RPMI8226 (cell line): ENCODE results near the gene TSBP1.
"Not testable (repeated sequence)": the region's sequence is repeated elsewhere in the genome, so short reads cannot be mapped to it uniquely, and the experiment has no call there.

ENCODE experiments used
- DNase-seq: peaks from one replicate; pipeline ENCODE4 v3.0.0-alpha.2; 2015

TSBP1 gene

DNA sequence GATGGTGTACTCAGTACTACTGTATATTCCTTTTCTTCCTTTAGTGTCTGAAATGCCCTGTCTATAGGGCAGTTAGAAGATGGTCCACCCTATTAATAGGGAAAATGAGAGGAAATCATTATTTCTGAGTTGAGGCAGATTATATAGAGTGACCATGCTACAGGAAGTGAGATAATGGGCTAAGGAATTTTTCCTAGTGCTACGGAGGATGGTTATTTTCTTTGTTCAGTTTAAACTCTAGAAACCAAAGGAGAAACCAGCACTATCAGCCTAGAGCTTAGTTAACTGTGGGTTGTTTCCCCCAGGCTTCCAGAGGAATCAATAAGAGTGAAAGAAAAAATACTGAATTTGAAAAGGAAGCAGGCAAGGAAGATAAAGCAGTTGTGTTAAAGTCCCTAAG lies 474 bp downstream of the TSBP1 start:
- DNase-seq = no peak

DNA sequence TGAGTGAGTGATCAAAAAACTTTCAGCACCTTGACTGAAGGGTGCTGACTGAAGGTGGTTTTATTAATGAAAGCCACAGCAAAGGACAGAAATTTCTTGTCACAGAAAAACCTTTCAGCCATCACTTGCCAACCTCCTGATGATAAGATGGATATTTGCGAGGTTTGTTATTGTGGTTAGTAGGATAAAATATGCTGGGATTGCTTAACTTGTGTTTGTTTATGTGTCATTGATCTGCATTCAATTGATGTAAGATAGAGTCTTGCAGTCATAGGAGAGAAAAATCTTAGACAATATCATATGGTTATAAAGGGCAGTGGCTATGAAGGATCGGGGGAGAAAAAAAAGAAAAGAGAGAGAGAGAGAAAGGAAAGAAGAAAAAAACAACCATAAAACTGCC lies 1.2 kb downstream of the TSBP1 start:
- DNase-seq = no peak

DNA sequence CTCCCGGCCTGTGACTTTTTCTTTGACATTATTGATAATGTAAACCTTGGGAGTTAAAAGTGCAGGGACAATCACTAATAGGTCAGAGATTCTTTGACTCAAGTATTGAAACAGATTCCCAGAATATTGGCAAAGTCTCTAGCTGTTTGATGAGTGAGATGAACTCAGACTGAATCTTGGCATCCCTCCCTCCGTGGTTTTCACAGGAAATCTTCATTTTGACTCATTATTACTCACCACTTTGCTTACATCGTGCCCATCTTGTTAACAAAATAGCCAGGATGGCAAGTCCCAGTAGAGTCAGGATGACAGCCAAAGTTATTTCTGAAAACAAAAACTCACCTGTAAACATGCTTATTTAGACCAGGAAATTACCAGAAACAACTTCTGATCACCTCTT lies 2.0 kb downstream of the TSBP1 start:
- no peak for DNase-seq

DNA sequence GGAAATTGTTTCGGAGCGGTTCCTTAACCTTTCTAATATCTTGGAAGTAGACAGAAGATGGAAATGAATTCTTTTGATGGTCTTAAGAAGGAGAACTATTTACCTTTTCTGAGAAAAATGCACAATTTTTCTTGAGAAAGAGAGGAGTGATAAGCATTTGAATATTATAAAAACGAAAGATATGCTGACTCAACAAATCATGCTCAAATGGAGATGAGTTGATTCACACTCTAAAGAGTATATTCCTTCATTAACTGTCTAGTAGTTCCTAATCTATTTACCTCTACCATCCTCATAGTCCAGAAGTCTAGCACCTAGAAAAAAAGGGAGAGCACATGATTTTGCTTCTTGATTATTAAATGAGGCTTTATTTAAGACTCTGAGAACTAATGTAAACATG lies 4.1 kb downstream of the TSBP1 start:
- no peak for DNase-seq

DNA sequence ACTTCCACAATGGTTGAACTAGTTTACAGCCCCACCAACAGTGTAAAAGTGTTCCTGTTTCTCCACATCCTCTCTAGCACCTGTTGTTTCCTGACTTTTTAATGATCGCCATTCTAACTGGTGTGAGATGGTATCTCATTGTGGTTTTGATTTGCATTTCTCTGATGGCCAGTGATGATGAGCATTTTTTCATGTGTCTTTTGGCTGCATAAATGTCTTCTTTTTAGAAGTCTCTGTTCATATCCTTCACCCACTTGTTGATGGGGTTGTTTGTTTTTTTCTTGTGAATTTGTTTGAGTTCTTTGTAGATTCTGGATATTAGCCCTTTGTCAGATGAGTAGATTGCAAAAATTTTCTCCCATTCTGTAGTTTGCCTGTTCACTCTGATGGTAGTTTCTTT lies 12.5 kb downstream of the TSBP1 start:
- not testable (repeated sequence) for DNase-seq

DNA sequence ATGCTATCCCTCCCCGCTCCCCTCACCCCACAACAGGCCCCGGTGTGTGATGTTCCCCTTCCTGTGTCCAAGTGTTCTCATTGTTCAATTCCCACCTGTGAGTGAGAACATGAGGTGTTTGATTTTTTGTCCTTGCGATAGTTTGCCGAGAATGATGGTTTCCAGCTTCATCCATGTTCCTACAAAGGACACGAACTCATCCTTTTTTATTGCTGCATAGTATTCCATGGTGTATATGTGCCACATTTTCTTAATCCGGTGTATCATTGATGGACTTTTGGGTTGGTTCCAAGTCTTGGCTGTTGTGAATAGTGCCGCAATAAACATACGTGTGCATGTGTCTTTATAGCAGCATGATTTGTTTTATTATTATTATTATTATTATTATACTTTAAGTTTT lies 13.2 kb downstream of the TSBP1 start:
- not testable (repeated sequence) for DNase-seq

DNA sequence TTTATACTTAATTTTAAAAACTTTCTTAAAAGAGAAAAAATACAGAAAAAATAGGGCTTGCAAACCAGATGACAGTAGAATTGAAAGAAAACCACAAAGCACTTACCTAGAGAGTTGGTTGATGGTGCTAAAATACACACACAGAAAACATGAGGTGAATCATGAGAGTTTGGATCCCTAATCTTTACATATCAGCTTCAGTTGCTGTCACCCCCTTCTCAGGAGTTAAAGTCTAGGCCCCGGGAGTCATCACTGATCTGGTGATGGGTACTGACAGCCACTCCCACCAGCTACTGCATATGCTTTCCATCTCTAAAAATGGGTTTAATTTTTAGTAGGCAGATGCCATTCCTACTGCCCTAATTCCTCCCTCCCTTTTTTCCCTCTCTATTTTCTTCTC lies 16.7 kb downstream of the TSBP1 start:
- no peak for DNase-seq

DNA sequence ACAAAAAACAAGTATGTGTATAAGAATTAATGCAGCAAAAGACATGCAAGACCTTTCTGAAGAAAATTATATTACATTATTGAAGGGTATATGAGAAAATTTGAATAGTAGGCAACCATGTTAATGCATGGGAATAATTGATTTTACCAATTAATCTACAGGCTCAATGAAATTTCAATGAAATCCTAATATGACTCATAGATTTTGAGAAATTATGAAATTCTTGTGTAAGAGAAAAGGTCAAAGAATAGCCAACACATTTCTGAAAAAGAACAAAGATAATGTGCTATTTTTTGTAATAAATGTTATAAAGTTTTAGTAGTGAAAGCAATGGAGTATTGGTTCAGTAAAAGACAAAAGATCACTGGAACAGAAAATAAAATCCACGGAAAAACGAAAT lies 18.4 kb downstream of the TSBP1 start:
- no peak for DNase-seq

DNA sequence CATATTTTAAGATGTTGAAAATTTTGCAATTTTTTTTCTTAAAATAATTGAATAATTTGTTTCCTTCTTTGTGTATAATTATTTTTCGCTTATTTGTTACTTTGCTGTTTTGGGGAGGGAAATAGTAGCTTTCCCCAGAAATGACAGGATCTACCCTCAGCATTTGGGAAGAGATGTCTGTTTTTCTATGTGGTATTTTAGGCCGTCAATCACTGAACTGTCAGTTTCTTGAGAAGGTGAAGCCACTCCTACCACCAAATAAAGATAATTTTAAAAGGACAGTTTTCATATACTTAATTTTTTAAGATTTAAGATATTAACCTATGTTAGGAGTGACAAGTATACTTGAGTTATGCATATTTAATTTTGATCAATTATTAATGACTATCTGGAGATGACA lies 31.5 kb downstream of the TSBP1 start:
- DNase-seq = no peak

DNA sequence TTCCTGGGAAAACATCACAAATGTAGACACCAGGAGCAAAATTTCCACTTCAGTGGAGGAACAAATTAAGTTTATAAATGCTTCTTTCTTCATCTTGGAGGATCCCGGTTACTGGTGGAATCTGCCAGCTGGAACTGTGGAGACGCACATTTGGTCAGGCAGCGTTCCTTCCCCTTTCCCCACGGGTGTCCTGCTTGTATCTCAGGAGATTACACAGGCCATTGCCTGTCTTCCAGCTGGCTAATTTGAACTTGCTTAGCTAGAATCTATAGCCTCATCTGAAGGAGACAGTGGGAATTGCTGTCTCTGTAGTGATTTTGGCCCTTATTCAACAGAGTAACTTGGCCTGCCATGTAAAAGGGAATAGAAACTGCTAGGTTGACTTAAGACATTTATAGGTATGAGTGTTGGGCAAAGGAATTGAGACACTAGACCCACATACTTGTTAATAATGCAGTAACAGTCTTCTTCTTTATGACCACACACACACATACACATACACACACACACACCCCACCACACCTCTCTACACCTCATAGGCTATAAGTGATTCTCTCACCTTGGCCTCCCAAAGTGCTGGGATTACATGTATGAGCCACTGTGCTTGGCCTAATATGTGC lies 34.4 kb downstream of the TSBP1 start:
- DNase-seq = peak; percentile 24

DNA sequence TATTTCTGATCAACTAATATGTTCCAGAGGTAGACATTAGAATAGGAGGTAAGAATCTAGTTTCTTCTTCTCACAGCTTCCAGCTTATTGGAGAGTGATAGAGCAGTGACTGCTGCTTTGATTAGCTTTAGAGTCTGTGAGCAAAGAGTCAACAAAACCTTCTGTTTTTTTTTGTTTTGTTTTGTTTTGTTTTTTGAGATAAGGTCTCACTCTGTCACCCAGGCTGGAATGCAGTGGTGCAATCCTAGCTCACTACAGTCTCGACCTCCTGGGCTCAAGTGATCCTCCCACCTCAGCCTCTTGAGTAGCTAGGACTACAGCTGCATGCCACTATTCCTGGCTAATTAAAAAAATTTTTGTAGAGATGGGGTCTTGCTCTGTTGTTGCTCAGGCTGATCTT lies 39.3 kb downstream of the TSBP1 start:
- DNase-seq = no peak

DNA sequence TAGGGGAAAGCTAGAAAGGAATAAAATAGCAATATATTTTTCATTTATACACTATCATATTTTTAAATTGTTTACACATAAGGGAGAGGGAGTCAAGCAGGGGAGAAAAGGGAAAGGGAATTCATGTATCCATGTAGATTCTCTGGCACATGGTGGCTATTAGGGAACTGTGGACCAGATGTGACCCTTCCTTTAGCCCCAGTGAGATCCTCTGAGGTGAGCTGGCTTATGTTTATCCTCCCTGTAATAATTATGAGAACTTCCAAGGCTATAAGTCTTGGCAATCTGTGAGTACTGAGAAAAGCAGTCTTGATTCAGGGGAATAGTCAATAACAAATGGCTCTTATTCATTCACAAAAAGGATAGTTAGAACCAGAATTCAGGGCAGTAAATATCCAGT lies 42.6 kb downstream of the TSBP1 start:
- DNase-seq = no peak

DNA sequence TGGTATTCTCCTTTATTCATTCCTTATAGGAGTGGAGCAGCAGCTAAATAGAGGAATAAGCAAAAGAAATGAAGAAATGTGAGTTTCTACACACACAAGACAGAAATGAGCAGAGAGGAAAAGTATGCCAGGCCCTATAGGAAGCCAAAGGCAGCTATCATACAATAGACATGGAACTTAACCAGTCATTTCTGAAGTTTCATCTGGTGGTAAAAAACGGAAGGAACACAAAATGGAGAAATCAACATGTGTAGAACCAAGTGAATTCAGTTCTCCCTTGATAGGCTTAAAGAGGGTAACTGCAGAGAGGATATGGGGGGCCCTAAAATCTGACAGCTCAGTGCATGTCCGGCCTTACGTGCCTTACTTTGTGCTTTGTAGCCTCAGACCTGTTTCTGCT lies 44.6 kb downstream of the TSBP1 start:
- no peak for DNase-seq

DNA sequence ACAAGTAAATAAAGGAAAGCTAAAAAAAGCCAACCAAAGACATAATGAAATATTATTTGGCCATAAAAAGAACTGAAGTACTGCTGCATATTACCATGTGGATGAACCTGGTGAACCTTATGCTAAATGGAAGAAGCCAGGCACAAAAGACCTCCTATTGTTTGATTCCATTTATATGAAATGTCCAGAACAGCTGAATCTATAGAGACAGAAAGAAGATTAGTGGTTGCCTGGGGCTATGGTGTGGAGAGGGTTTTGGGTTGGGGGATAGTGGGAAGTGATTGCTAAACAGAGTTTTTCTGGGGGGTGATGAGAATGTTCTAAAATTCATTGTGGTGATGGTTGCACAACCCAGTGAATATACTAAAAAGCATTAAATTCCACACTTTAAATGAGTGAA lies 53.2 kb downstream of the TSBP1 start:
- no peak for DNase-seq

DNA sequence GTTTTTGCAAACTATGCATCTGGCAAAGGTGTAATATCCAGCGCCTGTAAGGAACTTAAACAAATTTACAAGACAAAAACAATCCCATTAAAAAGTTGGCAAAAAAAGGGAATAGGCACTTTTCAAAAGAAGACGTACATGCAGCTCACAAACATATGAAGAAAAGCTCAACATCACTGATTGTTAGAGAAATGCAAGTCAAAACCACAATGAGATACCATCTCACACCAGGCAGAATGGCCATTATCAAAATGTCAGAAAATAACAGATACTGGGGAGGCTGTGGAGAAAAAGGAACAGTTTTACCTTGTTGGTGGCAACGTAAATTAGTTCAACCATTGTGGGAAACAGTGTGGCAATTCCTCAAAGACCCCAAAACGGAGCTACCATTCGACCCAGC lies 54.2 kb downstream of the TSBP1 start:
- DNase-seq = no peak

DNA sequence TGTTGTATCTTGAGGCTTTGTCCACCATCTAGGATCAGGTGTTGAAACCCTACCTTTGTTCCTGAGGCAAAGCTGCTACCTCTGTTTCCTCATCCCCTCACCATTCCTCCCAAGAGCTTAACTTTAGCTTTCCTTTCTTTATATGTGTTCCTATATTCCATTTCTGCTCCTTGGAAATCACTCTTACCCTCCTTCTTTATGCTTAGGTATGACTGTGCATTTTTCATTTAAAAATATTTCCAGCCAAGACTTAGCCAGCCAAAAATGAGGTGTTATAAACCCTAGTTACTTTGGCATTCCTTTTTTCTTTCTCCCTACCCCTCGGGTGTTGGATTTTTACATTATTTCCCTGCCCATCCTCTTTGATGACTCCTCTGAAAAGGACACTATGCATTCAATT lies 57.7 kb downstream of the TSBP1 start:
- DNase-seq = no peak

DNA sequence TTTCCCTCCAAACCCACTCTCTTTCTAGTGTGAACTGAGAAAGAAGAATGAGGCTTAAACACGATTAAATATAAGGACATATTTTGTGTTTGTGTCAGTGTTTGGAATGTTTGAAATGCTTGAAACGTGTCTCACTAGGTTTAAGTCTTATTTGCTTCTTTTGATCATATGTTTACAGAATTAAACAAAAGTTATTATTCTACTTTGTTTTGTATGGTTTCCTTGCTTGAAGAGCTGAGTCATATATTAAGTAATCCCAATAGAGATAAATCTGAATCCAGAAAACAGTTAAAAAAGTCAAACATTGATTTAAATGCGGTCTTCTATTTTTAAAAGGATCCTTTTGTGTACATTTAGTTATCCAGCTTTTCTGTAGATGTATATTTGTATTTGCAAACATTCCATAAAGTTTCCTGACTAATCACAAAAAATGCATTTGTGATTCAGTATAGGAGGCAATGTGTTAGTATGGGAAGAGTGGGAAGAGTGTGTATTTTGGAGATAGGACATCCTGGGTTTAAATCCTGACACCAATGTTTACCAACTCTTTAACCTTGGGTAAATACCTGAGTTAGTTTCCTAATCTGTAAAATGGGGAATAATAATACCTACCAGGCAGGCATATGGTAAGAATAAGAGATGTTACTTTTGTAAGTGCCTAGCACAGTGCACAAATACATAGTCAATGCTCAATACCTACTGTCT lies 72.9 kb downstream of the TSBP1 start:
- DNase-seq = no peak

DNA sequence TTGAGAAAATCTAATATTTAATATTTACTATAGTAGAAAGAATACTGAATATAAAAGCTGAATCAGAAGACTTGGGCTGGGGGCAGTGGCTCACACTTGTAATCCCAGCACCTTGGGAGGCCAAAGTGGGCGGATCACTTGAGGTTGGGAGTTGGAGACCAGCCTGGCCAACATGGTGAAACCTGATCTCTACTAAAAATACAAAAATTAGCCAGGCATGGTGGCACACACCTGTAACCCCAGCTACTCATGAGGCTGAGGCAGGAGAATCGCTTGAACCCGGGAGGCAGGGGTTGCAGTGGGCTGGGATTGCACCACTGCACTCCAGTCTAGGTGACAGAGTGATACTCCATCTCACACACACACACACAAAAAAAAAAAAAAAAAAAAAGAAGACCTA lies 76.7 kb downstream of the TSBP1 start:
- DNase-seq = not testable (repeated sequence)

DNA sequence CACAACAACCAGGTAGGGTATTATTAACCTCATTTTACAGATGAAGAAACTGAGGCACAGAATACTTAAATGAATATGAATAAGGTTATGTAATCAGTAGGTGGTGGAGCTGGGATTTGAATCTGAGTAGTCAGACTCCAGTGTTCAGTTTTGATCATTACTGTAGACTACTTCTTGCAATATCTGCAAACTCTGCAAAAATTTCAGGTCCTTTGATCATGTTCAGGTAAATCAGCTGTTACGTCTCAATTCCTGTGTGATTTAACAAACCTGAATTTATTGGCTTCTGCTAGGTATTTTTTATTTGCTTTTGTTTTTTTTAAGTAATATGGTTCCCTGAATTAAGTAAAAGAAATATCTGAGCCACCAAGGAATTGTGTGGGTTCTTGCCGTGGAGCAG lies 77.1 kb downstream of the TSBP1 start:
- no peak for DNase-seq

DNA sequence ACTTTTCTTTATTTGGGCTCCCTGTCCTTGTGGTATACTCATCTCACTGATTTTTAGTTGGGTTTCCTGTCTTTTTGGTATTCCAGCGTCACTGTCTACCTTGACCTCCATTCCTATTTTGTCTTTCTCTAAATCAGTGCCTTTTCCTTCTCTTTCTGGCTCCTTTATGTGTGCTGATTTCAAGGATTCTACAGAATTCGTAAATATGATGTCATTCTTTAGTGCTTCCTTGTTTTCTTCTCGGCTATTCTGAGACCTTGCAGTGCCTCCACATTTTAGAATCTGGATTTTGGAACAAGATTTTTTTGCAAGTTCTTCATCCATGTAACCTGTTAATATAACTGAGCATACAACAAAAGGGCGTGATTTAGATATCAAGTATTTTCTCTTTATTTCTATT lies 78.0 kb downstream of the TSBP1 start:
- no peak for DNase-seq

DNA sequence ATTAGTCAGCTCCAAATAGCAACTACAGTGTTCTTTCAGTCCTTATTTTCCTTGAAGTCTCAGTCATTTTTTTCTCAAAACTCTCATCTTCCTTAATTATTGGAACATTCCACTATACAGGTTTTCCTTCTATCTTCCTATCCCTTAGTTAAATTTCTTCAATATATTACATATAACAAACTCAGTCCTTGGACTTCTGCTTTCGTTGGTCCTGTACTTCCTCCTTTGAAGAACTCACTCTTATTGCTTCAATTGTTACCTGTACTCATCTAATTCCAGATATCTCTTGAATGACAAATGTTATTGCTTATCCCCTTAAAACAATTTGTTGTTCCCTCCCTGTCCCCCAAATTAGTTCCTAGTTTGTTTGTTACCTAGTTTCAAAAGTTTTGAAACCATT lies 80.2 kb downstream of the TSBP1 start:
- no peak for DNase-seq

DNA sequence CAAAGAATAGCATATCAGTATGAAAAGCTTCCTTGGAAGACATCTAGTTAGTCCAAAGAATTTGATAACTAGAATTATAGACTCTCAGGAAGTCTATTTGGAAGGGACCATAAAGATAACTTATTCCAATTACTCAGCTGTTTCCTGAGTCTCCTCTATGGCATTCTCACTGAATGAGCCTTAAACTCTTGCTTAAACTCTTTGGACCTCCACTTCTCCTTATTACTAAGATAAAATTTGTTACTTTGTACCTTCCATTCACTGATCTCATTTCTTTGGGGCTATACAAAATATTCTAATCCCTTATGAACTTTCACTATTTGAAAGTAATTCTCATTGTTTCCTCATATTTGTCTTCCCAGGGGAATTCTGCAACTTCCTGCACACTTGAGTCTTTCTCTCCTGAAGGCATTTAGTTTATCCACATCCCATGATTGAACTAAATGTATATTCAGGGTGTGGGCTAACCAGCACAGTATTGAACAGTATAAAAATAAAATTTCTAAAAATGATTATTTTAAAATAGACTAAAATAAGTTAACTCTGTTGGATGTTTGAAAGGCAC lies 80.7 kb downstream of the TSBP1 start:
- DNase-seq = no peak

DNA sequence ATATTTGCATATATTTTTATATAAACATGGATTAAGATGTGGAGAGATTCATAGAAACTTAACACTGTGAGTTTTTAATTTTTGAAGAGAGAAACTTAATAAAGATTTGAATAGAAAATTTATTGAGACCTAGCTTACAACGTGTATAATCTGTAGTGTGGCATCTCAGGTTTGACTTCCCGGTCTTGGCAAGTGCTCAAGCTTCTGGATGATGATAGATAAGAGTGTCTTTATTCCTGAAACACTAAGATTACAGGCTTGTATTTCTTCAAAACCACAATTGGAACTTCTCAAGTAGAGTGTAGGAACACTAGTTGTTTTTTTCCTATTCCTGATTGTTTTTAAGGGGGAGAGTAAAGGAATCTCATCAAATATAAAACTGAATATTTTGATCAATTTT lies 83.3 kb downstream of the TSBP1 start:
- DNase-seq = no peak

DNA sequence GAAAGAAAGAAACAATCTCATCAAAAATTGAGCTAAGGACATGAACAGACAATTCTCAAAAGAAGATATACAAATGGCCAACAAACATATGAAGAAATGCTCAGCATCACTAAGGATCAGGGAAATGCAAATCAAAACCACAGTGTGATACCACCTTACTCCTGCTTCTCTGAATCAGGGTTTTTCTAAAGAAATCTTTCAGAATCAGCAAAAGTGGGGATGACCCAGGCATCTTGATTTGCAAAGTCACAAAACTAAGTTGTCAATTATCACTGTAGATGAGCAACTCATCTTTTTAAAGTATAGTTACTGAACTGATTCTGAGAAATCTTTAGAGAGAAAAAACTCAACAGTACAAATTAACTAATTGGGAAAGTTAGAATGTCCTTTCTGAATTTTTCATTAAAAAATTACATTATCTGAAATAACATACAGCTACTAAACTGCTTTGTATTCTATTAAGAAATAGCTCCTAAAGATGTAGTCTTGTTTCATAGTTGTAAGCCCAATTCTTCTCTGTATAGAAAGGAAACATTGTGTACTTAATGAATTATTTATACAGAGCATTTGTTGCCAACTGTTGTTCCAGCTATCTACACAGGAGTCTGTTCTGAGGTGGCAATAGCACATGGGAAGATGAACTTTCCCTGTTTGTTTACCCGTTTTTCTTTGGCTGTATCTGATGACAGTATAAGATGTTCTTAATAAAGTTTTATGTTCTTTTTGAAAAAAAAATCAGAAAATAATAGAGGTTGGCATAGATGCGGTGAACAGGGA lies 97.7 kb downstream of the TSBP1 start:
- peak; percentile 20 for DNase-seq
